MM.1S (cell line): ENCODE data around the gene TMTC2.

Source experiments
- DNase-seq: peaks from one replicate; pipeline ENCODE4 v3.0.0-alpha.2; 2015
- H2AFZ ChIP-seq: fragments of 300-600 bp; sonication (generic); 2 replicates; pipeline ENCODE4 v1.6.0; 2016; ENCODE audit warnings: antibody characterized with exemption, low read length
- H3F3A ChIP-seq: fragments of 300-600 bp; sonication (generic); 2 replicates; pipeline ENCODE4 v1.6.1; 2016; ENCODE audit warnings: mild to moderate bottlenecking, antibody characterized with exemption, low read length, moderate library complexity, mixed read lengths; ENCODE audit not compliant: insufficient read depth
- H3K27ac ChIP-seq: fragments of 300-600 bp; sonication (generic); 2 replicates; pipeline ENCODE4 v1.5.1; 2016; ENCODE audit warnings: mild to moderate bottlenecking, low read length
- H3K27me3 ChIP-seq: fragments of 300-600 bp; sonication (generic); replicated peaks from 2 replicates; pipeline ENCODE4 v1.6.0; 2016; ENCODE audit warnings: low read length; ENCODE audit not compliant: insufficient read depth
- H3K36me3 ChIP-seq: fragments of 300-600 bp; sonication (generic); replicated peaks from 2 replicates; pipeline ENCODE4 v1.6.1; 2016; ENCODE audit warnings: mild to moderate bottlenecking, low read length, mixed read lengths; ENCODE audit not compliant: insufficient read depth
- H3K4me1 ChIP-seq: fragments of 300-600 bp; sonication (generic); 2 replicates; pipeline ENCODE4 v1.6.1; 2016; ENCODE audit warnings: low read length, mixed read lengths
- H3K4me2 ChIP-seq: fragments of 300-600 bp; sonication (generic); 2 replicates; pipeline ENCODE4 v1.6.0; 2016; ENCODE audit warnings: low read depth, low read length
- H3K4me3 ChIP-seq: fragments of 300-600 bp; sonication (generic); 2 replicates; pipeline ENCODE4 v1.5.1; 2016; ENCODE audit warnings: low read length, mixed read lengths
- H3K79me2 ChIP-seq: fragments of 300-600 bp; sonication (generic); 2 replicates; pipeline ENCODE4 v1.6.1; 2016; ENCODE audit warnings: mixed run types, low read length, mixed read lengths
- H3K9ac ChIP-seq: fragments of 300-600 bp; sonication (generic); 2 replicates; pipeline ENCODE4 v1.6.1; 2016; ENCODE audit warnings: low read length, mixed read lengths
- H3K9me2 ChIP-seq: fragments of 300-600 bp; sonication (generic); replicated peaks from 2 replicates; pipeline ENCODE4 v1.6.1; 2016; ENCODE audit warnings: mild to moderate bottlenecking, low read length, mixed read lengths; ENCODE audit not compliant: insufficient read depth
- H3K9me3 ChIP-seq: fragments of 300-600 bp; sonication (generic); replicated peaks from 2 replicates; pipeline ENCODE4 v1.6.1; 2016; ENCODE audit warnings: mild to moderate bottlenecking, low read length, mixed read lengths; ENCODE audit not compliant: insufficient read depth
- H4K20me1 ChIP-seq: fragments of 300-600 bp; sonication (generic); 2 replicates; pipeline ENCODE4 v1.6.1; 2016; ENCODE audit warnings: mild to moderate bottlenecking, low read length, moderate library complexity, mixed read lengths; ENCODE audit not compliant: insufficient read depth
- CTCF ChIP-seq: fragments of 300-600 bp; sonication (generic); IDR thresholded peaks from 2 replicates; pipeline ENCODE4 v1.5.1; 2016; ENCODE audit warnings: antibody characterized with exemption, low read length, mixed read lengths
- EZH2 ChIP-seq: fragments of 300-600 bp; sonication (generic); optimal IDR thresholded peaks from 2 replicates; pipeline ENCODE3; 2017; ENCODE audit warnings: low read depth, mild to moderate bottlenecking, antibody characterized with exemption, low read length, mixed read lengths
- EZH2phosphoT487 ChIP-seq: fragments of 300-600 bp; sonication (generic); IDR thresholded peaks from 2 replicates; pipeline ENCODE4 v1.6.1; 2018; ENCODE audit warnings: antibody characterized with exemption, low read length

The TMTC2 gene

GRCh38 chr12:83083616-83084015 is 396.9 kb downstream of the TMTC2 start:
- TF ChIP-seq CTCF (no peak), EZH2 (no peak), EZH2phosphoT487 (no peak)
- Histone ChIP-seq H4K20me1 (no peaks in the 10 kb centered on the region), H3K9me3 (no peaks in the 10 kb centered on the region), H3K27me3 (no peaks in the 10 kb centered on the region), H3K36me3 (no peaks in the 10 kb centered on the region), H3K4me1 (no peaks in the 10 kb centered on the region), H3K27ac (no peak overlapping the region), H3K9me2 (no peaks in the 10 kb centered on the region), H3K4me3 (no peak overlapping the region), H3K4me2 (no peak overlapping the region), H3F3A (no peaks in the 10 kb centered on the region), H3K9ac (no peak overlapping the region), H2AFZ (no peak overlapping the region), H3K79me2 (no peaks in the 10 kb centered on the region)
- DNase-seq: no peak

- no peak for DNase-seq
- Histone ChIP-seq H3K4me2 (no peak overlapping the region), H3K4me3 (no peak overlapping the region), H3K27me3 (no peaks in the 10 kb centered on the region), H3K36me3 (no peaks in the 10 kb centered on the region), H3K9me3 (no peaks in the 10 kb centered on the region), H3K9ac (no peak overlapping the region), H3K9me2 (no peaks in the 10 kb centered on the region), H3K27ac (no peak overlapping the region), H2AFZ (no peak overlapping the region), H3K79me2 (no peaks in the 10 kb centered on the region), H3K4me1 (no peaks in the 10 kb centered on the region), H3F3A (no peaks in the 10 kb centered on the region), H4K20me1 (no peaks in the 10 kb centered on the region)
- no peak for TF ChIP-seq CTCF
- TF ChIP-seq EZH2: no peak
- no peak for TF ChIP-seq EZH2phosphoT487
Observed at GRCh38 chr12:83084516-83085234, 398.0 kb downstream of the TMTC2 start.

GRCh38 chr12:83086023-83086422 is 399.3 kb downstream of the TMTC2 start:
- H3K9ac ChIP-seq: no peak overlapping the region
- H3K27ac ChIP-seq: no peak overlapping the region
- no peaks in the 10 kb centered on the region for H3K9me2 ChIP-seq
- H3F3A ChIP-seq: no peaks in the 10 kb centered on the region
- H3K27me3 ChIP-seq: no peaks in the 10 kb centered on the region
- DNase-seq: no peak
- no peaks in the 10 kb centered on the region for H3K4me1 ChIP-seq
- H3K4me3 ChIP-seq: no peak overlapping the region
- no peaks in the 10 kb centered on the region for H3K79me2 ChIP-seq
- TF ChIP-seq EZH2 (no peak), CTCF (no peak), EZH2phosphoT487 (no peak)
- no peaks in the 10 kb centered on the region for H3K9me3 ChIP-seq
- no peaks in the 10 kb centered on the region for H4K20me1 ChIP-seq
- no peak overlapping the region for H2AFZ ChIP-seq
- H3K4me2 ChIP-seq: no peak overlapping the region
- H3K36me3 ChIP-seq: no peaks in the 10 kb centered on the region
